Stimulated activated CD4-positive, alpha-beta T cell treated with anti-CD3 and anti-CD28 coated beads, Interleukin-1b, Interleukin-23, amount 100 ng/mL, for 1 hour (primary cell): Measurements from ENCODE around the gene CDIP1.
A peak's percentile ranks its signal among the peaks of the same experiment; 100 is the strongest.

Experiments used
- DNase-seq, 2 donors: peaks; one replicate each; pipeline ENCODE4 v3.0.0-alpha.2; 2020; ENCODE audit warnings: low read depth in 2 of 2

The CDIP1 gene

GRCh38 chr16:4489030-4489429, 49.5 kb downstream of the CDIP1 start:
- no peak for DNase-seq

- DNase-seq, result no peak
These were observed 50.0 kb downstream of the CDIP1 start for GRCh38 chr16:4488499-4488967.

GRCh38 chr16:4487955-4488498, 50.5 kb downstream of the CDIP1 start:
- DNase-seq, result no peak

GRCh38 chr16:4486126-4486893, 52.3 kb downstream of the CDIP1 start:
- DNase-seq, result no peak

- DNase-seq, result no peak
These were observed 56.6 kb downstream of the CDIP1 start for GRCh38 chr16:4481963-4482362.

GRCh38 chr16:4481526-4481925, 57.0 kb downstream of the CDIP1 start:
- no peak for DNase-seq

GRCh38 chr16:4477966-4478365, 60.6 kb downstream of the CDIP1 start:
- DNase-seq, result no peak

GRCh38 chr16:4475880-4476788, 62.4 kb downstream of the CDIP1 start, which contains the start of gene HMOX2:
TSS of gene HMOX2 (plus strand) at chr16:4476398. CDS start at chr16:4505525, 29,127 bp downstream.
- peak; percentile 85 to 92 for DNase-seq

GRCh38 chr16:4474192-4474961, 64.2 kb downstream of the CDIP1 start, which contains the start of gene NMRAL1:
TSS of gene NMRAL1 (minus strand) at chr16:4474625. CDS start at chr16:4474132, 493 bp downstream.
- peak; percentile 46 to 55 for DNase-seq

- DNase-seq, result no peak
These were observed 65.7 kb downstream of the CDIP1 start for GRCh38 chr16:4472880-4473279.

- DNase-seq, result no peak
These were observed 66.7 kb downstream of the CDIP1 start for GRCh38 chr16:4471869-4472268.

GRCh38 chr16:4468972-4469371, 69.6 kb downstream of the CDIP1 start:
- no peak for DNase-seq

GRCh38 chr16:4467916-4468315, 70.7 kb downstream of the CDIP1 start:
- no peak for DNase-seq

- no peak for DNase-seq
These were observed 72.4 kb downstream of the CDIP1 start for GRCh38 chr16:4465977-4466779.

- no peak for DNase-seq
These were observed 74.9 kb downstream of the CDIP1 start for GRCh38 chr16:4463522-4464163.

GRCh38 chr16:4461250-4462085, 77.1 kb downstream of the CDIP1 start:
- DNase-seq, result no peak

- DNase-seq, result no peak
These were observed 77.7 kb downstream of the CDIP1 start for GRCh38 chr16:4460936-4461249.
